Astrocyte of the spinal cord (primary cell): ENCODE data around the gene ABCA1.

Experiments used
- DNase-seq: peaks from one replicate; pipeline ENCODE4 v3.0.0; 2011; ENCODE audit warnings: low read depth, low spot score
- H3K4me3 ChIP-seq: 2 replicates; pipeline ENCODE4 v1.5.1; 2011; ENCODE audit warnings: low read depth, mild to moderate bottlenecking, low read length, moderate library complexity
- CTCF ChIP-seq: IDR thresholded peaks from 2 replicates; pipeline ENCODE4 v1.5.1; 2012; ENCODE audit warnings: low read depth, mild to moderate bottlenecking, low read length, inconsistent platforms
- in situ Hi-C: cut with HindIII; loops from 2 replicates; pipeline ENCODE4 v1.10.0; 2017; ENCODE audit warnings: low sequenced_read_pairs

Gene ABCA1

GRCh38 chr9:104802110-104802509, 125.8 kb downstream of the ABCA1 start:
- in situ Hi-C loops = no loop called here
- TF ChIP-seq CTCF = no peak
- peak; percentile 81 for DNase-seq
- no peak overlapping the region for H3K4me3 ChIP-seq

- TF ChIP-seq CTCF = no peak
- in situ Hi-C loops = no loop called here
These were observed 127.7 kb downstream of the ABCA1 start for GRCh38 chr9:104800068-104800785.

GRCh38 chr9:104798209-104798995, 129.6 kb downstream of the ABCA1 start:
- no peak overlapping the region for H3K4me3 ChIP-seq
- no peak for TF ChIP-seq CTCF
- in situ Hi-C loops = no loop called here
- no peak for DNase-seq

More at GRCh38 chr9:104800068-104800785, 127.7 kb downstream of the ABCA1 start:
- no peak overlapping the region for H3K4me3 ChIP-seq
- no peak for DNase-seq

GRCh38 chr9:104795857-104796256, 132.1 kb downstream of the ABCA1 start:
- TF ChIP-seq CTCF = no peak
- H3K4me3 ChIP-seq = no peak overlapping the region
- DNase-seq = peak; percentile 15
- in situ Hi-C loops = no loop called here

- in situ Hi-C loops = no loop called here
- DNase-seq = no peak
- no peak for TF ChIP-seq CTCF
- no peak overlapping the region for H3K4me3 ChIP-seq
These were observed 132.9 kb downstream of the ABCA1 start for GRCh38 chr9:104795082-104795481.

GRCh38 chr9:104794070-104794469, 133.9 kb downstream of the ABCA1 start:
- H3K4me3 ChIP-seq = no peak overlapping the region
- in situ Hi-C loops = no loop called here
- TF ChIP-seq CTCF = no peak
- DNase-seq = no peak
